Measurements from ENCODE around the gene BUD23. TPM values are rescaled to one million over a fixed set of nuclear protein-coding genes. Genes with fewer than 3 reads are reported as not detected.

BUD23 gene, protein sequence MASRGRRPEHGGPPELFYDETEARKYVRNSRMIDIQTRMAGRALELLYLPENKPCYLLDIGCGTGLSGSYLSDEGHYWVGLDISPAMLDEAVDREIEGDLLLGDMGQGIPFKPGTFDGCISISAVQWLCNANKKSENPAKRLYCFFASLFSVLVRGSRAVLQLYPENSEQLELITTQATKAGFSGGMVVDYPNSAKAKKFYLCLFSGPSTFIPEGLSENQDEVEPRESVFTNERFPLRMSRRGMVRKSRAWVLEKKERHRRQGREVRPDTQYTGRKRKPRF
- total RNA-seq, result 63.9 and 100.0 TPM in 2 replicates
- polyA plus RNA-seq, result 141 and 170 TPM in 2 replicates

DNA sequence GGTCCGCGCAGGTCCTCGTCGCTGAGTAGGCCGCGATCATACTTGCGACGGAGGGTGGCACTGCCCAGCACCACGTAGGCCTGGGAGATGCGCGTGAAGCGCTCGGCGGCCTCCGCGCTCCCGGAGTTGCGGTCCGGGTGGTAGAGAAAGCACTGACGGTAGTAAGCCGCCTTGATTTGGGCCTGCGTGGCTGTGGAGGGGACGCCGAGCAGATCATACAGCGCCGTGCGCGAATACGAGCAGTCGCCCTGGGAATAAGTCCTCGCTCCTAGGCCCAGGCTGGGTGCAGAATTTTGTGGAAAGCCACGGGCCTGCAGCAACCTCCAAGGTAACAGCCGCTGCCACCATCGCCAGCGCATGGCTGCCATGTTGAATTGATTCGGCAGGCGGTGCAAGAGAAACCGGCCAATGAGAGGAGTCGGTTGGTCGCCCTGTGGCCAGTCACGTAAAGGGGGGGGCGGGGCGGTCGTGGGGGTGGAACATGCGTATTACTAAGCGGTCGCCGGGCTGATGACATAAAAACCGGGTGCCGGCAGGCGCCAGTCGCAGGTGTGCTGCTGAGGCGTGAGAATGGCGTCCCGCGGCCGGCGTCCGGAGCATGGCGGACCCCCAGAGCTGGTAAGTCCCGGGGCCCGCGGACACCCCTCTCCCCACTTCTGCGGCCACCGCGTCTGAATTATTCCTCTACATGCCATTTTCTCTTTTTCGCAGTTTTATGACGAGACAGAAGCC is at the start of gene BUD23, which contains the start of gene DNAJC30:
Gene BUD23 (plus strand): TSS at position 542 of the 732 bp plus-strand sequence. CDS start 29 bp downstream, at position 571.
Gene DNAJC30 (minus strand): TSS at position 398 of the 732 bp plus-strand sequence. CDS start 30 bp downstream, at position 368.
- TF ChIP-seq, protein P1, sequence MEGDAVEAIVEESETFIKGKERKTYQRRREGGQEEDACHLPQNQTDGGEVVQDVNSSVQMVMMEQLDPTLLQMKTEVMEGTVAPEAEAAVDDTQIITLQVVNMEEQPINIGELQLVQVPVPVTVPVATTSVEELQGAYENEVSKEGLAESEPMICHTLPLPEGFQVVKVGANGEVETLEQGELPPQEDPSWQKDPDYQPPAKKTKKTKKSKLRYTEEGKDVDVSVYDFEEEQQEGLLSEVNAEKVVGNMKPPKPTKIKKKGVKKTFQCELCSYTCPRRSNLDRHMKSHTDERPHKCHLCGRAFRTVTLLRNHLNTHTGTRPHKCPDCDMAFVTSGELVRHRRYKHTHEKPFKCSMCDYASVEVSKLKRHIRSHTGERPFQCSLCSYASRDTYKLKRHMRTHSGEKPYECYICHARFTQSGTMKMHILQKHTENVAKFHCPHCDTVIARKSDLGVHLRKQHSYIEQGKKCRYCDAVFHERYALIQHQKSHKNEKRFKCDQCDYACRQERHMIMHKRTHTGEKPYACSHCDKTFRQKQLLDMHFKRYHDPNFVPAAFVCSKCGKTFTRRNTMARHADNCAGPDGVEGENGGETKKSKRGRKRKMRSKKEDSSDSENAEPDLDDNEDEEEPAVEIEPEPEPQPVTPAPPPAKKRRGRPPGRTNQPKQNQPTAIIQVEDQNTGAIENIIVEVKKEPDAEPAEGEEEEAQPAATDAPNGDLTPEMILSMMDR (IDR thresholded peaks at IDR 0.05; ENCODE audit: low read depth, low read length), result no peak
- DNase-seq (ENCODE audit: low read depth in 1 of 2, low spot score in 1 of 2), result peak; percentile 96 to 98
- no peaks in the 10 kb centered on the region for H3K9me3 ChIP-seq (ENCODE audit: low read depth)
- peak within 1 kb of the TSS; percentile 80 for H3K4me3 ChIP-seq
- H3K27me3 ChIP-seq, result no peaks in the 10 kb centered on the region
- peaks cover 16% of the 10 kb centered on the region for H3K36me3 ChIP-seq
- peak within 1 kb of the TSS; percentile 92 for H3K27ac ChIP-seq
- peaks cover 11% of the 10 kb centered on the region for H3K4me1 ChIP-seq (ENCODE audit: low read depth)

DNA sequence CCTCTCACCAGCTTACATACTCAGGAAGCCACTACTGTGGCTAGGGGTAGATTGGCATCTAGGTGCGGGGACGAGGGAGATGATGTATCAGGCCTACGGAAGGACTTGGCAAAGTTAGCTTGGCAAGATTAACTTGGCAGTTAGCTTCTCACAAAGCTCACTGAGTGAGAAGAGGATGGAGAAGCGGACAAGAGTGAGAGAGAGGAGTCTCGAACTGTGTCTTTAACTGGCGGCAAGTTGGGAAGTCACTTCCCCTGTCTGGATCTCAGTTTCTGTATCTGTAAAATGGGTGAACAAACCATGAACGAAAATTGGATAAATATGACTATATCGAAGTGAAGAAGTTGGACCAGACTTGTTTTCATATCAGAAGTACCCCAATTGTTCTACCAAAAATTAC is 49.6 kb upstream of the BUD23 start:
- no peaks in the 10 kb centered on the region for H3K9me3 ChIP-seq (ENCODE audit: low read depth)
- H3K4me1 ChIP-seq (ENCODE audit: low read depth), result no peaks in the 10 kb centered on the region
- no peak overlapping the region for H3K4me3 ChIP-seq
- DNase-seq (ENCODE audit: low read depth in 1 of 2, low spot score in 1 of 2), result no peak
- TF ChIP-seq, protein P1 (IDR thresholded peaks at IDR 0.05; ENCODE audit: low read depth, low read length), result no peak
- H3K27ac ChIP-seq, result no peak overlapping the region
- no peaks in the 10 kb centered on the region for H3K36me3 ChIP-seq
- no peaks in the 10 kb centered on the region for H3K27me3 ChIP-seq

DNA sequence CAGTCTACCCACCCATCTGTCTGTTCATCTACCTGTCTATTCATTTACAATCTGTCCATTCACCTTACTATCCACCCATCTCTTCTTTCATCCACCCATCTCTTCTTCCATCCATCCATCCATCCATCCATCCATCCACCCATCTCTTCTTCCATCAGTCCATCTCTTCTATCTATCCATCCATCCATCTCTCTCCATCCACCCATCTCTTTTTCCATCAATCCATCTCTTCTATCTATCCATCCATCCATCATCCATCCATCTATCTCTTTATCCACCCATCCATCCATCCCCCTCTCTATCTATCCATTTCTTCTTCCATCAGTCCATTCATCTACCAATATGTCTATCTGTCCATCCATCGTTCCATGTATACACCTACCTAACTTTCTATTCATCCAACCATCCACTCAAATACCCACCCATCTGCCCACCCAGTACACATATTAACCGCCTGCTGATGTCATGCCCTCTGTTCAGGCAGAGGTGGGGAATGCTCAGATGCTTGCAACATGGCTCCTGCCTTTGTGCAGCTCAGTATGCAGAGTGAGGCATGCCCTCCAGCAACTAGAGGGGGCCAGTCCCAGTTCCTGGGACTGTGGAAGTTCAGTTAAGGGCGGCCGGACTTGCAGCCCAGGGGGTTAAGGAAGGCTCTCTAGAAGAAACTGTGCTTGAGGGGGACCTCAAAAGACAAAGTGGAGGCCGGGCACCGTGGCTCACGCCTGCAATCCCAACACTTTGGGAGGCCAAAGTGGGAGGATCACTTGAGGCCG is 47.8 kb upstream of the BUD23 start:
- Histone ChIP-seq H3K36me3 (no peaks in the 10 kb centered on the region), H3K27me3 (no peaks in the 10 kb centered on the region), H3K4me1 (ENCODE audit: low read depth) (no peaks in the 10 kb centered on the region), H3K27ac (no peak overlapping the region), H3K4me3 (no peak overlapping the region), H3K9me3 (ENCODE audit: low read depth) (no peaks in the 10 kb centered on the region)
- no peak for DNase-seq (ENCODE audit: low read depth in 1 of 2, low spot score in 1 of 2)
- TF ChIP-seq, protein P1 (IDR thresholded peaks at IDR 0.05; ENCODE audit: low read depth, low read length), result no peak

DNA sequence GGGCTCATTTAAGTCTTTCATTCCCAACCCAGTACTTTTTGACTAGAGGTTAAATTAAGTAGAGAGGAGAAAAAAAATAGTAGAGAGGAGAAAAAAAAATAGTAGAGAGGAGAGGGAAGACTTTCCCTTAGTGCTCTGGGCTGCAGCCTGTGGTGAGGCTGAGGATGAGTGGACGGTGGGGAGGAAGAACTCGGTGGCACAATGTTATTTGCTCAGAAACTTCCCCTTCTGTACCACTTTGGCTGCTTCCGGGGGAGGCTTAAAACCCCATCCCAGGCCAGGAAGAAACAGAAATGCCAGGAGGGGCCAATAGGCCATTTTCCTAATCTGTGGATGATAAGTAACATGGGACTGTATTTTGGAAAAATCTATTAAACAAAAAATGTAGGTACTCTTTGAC is 44.5 kb upstream of the BUD23 start:
- Histone ChIP-seq H3K36me3 (no peaks in the 10 kb centered on the region), H3K9me3 (ENCODE audit: low read depth) (no peaks in the 10 kb centered on the region), H3K27ac (no peak overlapping the region), H3K4me1 (ENCODE audit: low read depth) (no peaks in the 10 kb centered on the region), H3K4me3 (no peak overlapping the region), H3K27me3 (no peaks in the 10 kb centered on the region)
- DNase-seq (ENCODE audit: low read depth in 1 of 2, low spot score in 1 of 2), result no peak
- TF ChIP-seq, protein P1 (IDR thresholded peaks at IDR 0.05; ENCODE audit: low read depth, low read length), result no peak

DNA sequence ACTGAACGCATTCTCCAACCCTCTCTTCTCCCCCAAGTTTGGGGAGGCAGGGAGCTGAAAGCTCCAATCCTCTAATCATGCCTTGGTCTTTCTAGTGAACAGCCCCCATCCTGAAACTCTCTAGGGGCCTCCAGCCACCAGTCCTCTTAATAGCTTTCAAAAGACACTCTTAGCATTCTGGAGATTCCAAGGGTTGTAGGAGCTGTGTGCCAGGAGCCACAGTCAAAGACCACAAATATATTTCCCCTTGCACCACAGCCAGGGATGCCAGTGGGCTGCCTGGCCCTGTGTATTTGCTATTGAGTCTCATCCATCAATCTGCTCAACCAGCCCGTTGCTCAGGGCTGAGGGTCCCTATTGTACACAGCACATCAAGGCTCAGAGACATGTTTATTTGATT is 40.6 kb upstream of the BUD23 start:
- TF ChIP-seq, protein P1 (IDR thresholded peaks at IDR 0.05; ENCODE audit: low read depth, low read length), result no peak
- H3K4me3 ChIP-seq, result no peak overlapping the region

More for the DNA sequence above, 40.6 kb upstream of the BUD23 start:
- Histone ChIP-seq H3K27me3 (peaks cover 33% of the 10 kb centered on the region), H3K4me1 (ENCODE audit: low read depth) (no peaks in the 10 kb centered on the region), H3K27ac (no peak overlapping the region), H3K9me3 (ENCODE audit: low read depth) (no peaks in the 10 kb centered on the region), H3K36me3 (no peaks in the 10 kb centered on the region)
- no peak for DNase-seq (ENCODE audit: low read depth in 1 of 2, low spot score in 1 of 2)

Measured in cardiac muscle cell (in vitro differentiated cells and primary cell).